ENCODE measurements around the gene ABCG2. TPM values are rescaled to one million over a fixed set of nuclear protein-coding genes. Genes with fewer than 3 reads are reported as not detected.

ABCG2 gene
- total RNA-seq, 2 experiments from 2014 or later, result 1.8 to 4.4 TPM

- Mint-ChIP-seq H3K9me3 (ENCODE audit: low read depth) (no peaks in the 10 kb centered on the region), H3K27ac (no peak overlapping the region), H3K4me1 (peaks cover 14% of the 10 kb centered on the region), H3K27me3 (peaks cover 10% of the 10 kb centered on the region), H3K4me3 (no peak overlapping the region), H3K36me3 (no peaks in the 10 kb centered on the region)
- DNase-seq (no peak), ATAC-seq (no peak)
- CTCF ChIA-PET, result interaction anchor here (0.6 kb wide), 1 partner anchor 25 kb away, joined by 3 read pairs; no protein-coding TSS in a partner anchor
These were observed 30.4 kb upstream of the ABCG2 start for GRCh38 chr4:88188738-88189417.

GRCh38 chr4:88187766-88188165 is 29.3 kb upstream of the ABCG2 start:
- CTCF ChIA-PET, result interaction anchor here (1.0 kb wide), 1 partner anchor 25 kb away, joined by 4 read pairs; no protein-coding TSS in a partner anchor
- peaks cover 20% of the 10 kb centered on the region for H3K4me1 Mint-ChIP-seq
- DNase-seq, result no peak
- H3K9me3 Mint-ChIP-seq (ENCODE audit: low read depth), result no peaks in the 10 kb centered on the region
- no peak for ATAC-seq
- no peak overlapping the region for H3K4me3 Mint-ChIP-seq
- peaks cover 5% of the 10 kb centered on the region for H3K36me3 Mint-ChIP-seq
- no peak overlapping the region for H3K27ac Mint-ChIP-seq
- H3K27me3 Mint-ChIP-seq, result peaks cover 10% of the 10 kb centered on the region

GRCh38 chr4:88185906-88186305 is 27.5 kb upstream of the ABCG2 start:
- H3K36me3 Mint-ChIP-seq, result peaks cover 15% of the 10 kb centered on the region
- H3K9me3 Mint-ChIP-seq (ENCODE audit: low read depth), result no peaks in the 10 kb centered on the region
- CTCF ChIA-PET, result no interaction called here
- H3K4me3 Mint-ChIP-seq, result no peak overlapping the region
- ATAC-seq (no peak), DNase-seq (no peak)
- H3K4me1 Mint-ChIP-seq, result peaks cover 25% of the 10 kb centered on the region
- H3K27ac Mint-ChIP-seq, result no peak overlapping the region
- peaks cover 10% of the 10 kb centered on the region for H3K27me3 Mint-ChIP-seq

- Mint-ChIP-seq H3K9me3 (ENCODE audit: low read depth) (peaks cover 5% of the 10 kb centered on the region), H3K4me1 (peaks cover 12% of the 10 kb centered on the region), H3K27ac (no peak overlapping the region), H3K27me3 (no peaks in the 10 kb centered on the region), H3K4me3 (no peak overlapping the region), H3K36me3 (peaks cover 18% of the 10 kb centered on the region)
- CTCF ChIA-PET, result no interaction called here
- DNase-seq (no peak), ATAC-seq (no peak)
These were observed 20.8 kb upstream of the ABCG2 start for GRCh38 chr4:88179261-88179660.

- DNase-seq (no peak), ATAC-seq (no peak)
- Mint-ChIP-seq H3K36me3 (peaks cover 18% of the 10 kb centered on the region), H3K4me3 (no peak overlapping the region), H3K27me3 (no peaks in the 10 kb centered on the region), H3K9me3 (ENCODE audit: low read depth) (peaks cover 5% of the 10 kb centered on the region), H3K4me1 (peaks cover 12% of the 10 kb centered on the region), H3K27ac (no peak overlapping the region)
- CTCF ChIA-PET, result no interaction called here
These were observed 20.3 kb upstream of the ABCG2 start for GRCh38 chr4:88178626-88179231.

- Mint-ChIP-seq H3K36me3 (peaks cover 15% of the 10 kb centered on the region), H3K27ac (no peak overlapping the region), H3K27me3 (no peaks in the 10 kb centered on the region), H3K9me3 (ENCODE audit: low read depth) (peaks cover 5% of the 10 kb centered on the region), H3K4me1 (peaks cover 7% of the 10 kb centered on the region), H3K4me3 (no peak overlapping the region)
- CTCF ChIA-PET, result no interaction called here
- ATAC-seq (no peak), DNase-seq (no peak)
These were observed 19.7 kb upstream of the ABCG2 start for GRCh38 chr4:88177983-88178625.

GRCh38 chr4:88172987-88173386 is 14.5 kb upstream of the ABCG2 start:
- H3K36me3 Mint-ChIP-seq, result peaks cover 1% of the 10 kb centered on the region
- no peak for DNase-seq
- CTCF ChIA-PET, result no interaction called here
- no peak overlapping the region for H3K27ac Mint-ChIP-seq
- H3K27me3 Mint-ChIP-seq, result peaks cover 7% of the 10 kb centered on the region
- ATAC-seq, result no peak
- no peak overlapping the region for H3K4me3 Mint-ChIP-seq
- no peaks in the 10 kb centered on the region for H3K9me3 Mint-ChIP-seq (ENCODE audit: low read depth)
- no peaks in the 10 kb centered on the region for H3K4me1 Mint-ChIP-seq

- CTCF ChIA-PET, result no interaction called here
- DNase-seq, result no peak
- Mint-ChIP-seq H3K4me1 (no peaks in the 10 kb centered on the region), H3K4me3 (no peak overlapping the region), H3K27me3 (peaks cover 10% of the 10 kb centered on the region), H3K36me3 (no peaks in the 10 kb centered on the region), H3K9me3 (ENCODE audit: low read depth) (no peaks in the 10 kb centered on the region), H3K27ac (no peak overlapping the region)
- no peak for ATAC-seq
These were observed 12.8 kb upstream of the ABCG2 start for GRCh38 chr4:88171206-88171605.

GRCh38 chr4:88169298-88169697 is 10.9 kb upstream of the ABCG2 start:
- DNase-seq (no peak), ATAC-seq (no peak)
- Mint-ChIP-seq H3K9me3 (ENCODE audit: low read depth) (peaks cover 4% of the 10 kb centered on the region), H3K27ac (no peak overlapping the region), H3K27me3 (peaks cover 10% of the 10 kb centered on the region), H3K4me1 (no peaks in the 10 kb centered on the region), H3K4me3 (no peak overlapping the region), H3K36me3 (peaks cover 2% of the 10 kb centered on the region)
- CTCF ChIA-PET, result no interaction called here

GRCh38 chr4:88166608-88167007 is 8.2 kb upstream of the ABCG2 start:
- CTCF ChIA-PET, result no interaction called here

GRCh38 chr4:88163336-88163735 is 4.9 kb upstream of the ABCG2 start:
- DNase-seq (no peak), ATAC-seq (no peak)
- H3K27me3 Mint-ChIP-seq, result peaks cover 10% of the 10 kb centered on the region
- peaks cover 5% of the 10 kb centered on the region for H3K9me3 Mint-ChIP-seq (ENCODE audit: low read depth)
- peaks cover 3% of the 10 kb centered on the region for H3K36me3 Mint-ChIP-seq
- H3K4me1 Mint-ChIP-seq, result peaks cover 8% of the 10 kb centered on the region
- H3K4me3 Mint-ChIP-seq, result no peak overlapping the region
- CTCF ChIA-PET, result no interaction called here
- no peak overlapping the region for H3K27ac Mint-ChIP-seq

More at GRCh38 chr4:88166608-88167007, 8.2 kb upstream of the ABCG2 start:
- H3K9me3 Mint-ChIP-seq (ENCODE audit: low read depth), result peaks cover 5% of the 10 kb centered on the region
- no peaks in the 10 kb centered on the region for H3K4me1 Mint-ChIP-seq
- H3K36me3 Mint-ChIP-seq, result peaks cover 3% of the 10 kb centered on the region
- ATAC-seq (no peak), DNase-seq (no peak)
- H3K27me3 Mint-ChIP-seq, result peaks cover 6% of the 10 kb centered on the region
- H3K27ac Mint-ChIP-seq, result no peak overlapping the region
- H3K4me3 Mint-ChIP-seq, result no peak overlapping the region

GRCh38 chr4:88162626-88163025 is 4.2 kb upstream of the ABCG2 start:
- CTCF ChIA-PET, result interaction anchor here (1.5 kb wide), 1 partner anchor 353 kb away, joined by 5 read pairs; no protein-coding TSS in a partner anchor
- Mint-ChIP-seq H3K4me3 (no peak overlapping the region), H3K4me1 (peaks cover 14% of the 10 kb centered on the region), H3K9me3 (ENCODE audit: low read depth) (peaks cover 5% of the 10 kb centered on the region), H3K27ac (no peak overlapping the region), H3K36me3 (peaks cover 3% of the 10 kb centered on the region), H3K27me3 (peaks cover 15% of the 10 kb centered on the region)
- ATAC-seq (no peak), DNase-seq (no peak)

GRCh38 chr4:88159229-88159725 is 838 bp upstream of the ABCG2 start:
- Mint-ChIP-seq H3K4me1 (peaks cover 15% of the 10 kb centered on the region), H3K4me3 (peak overlapping the region; percentile 81), H3K27ac (peak overlapping the region; percentile 52), H3K36me3 (peaks cover under 1% of the 10 kb centered on the region), H3K27me3 (peaks cover 26% of the 10 kb centered on the region), H3K9me3 (ENCODE audit: low read depth) (peaks cover under 1% of the 10 kb centered on the region)
- DNase-seq (no peak), ATAC-seq (peak; percentile 48)
- CTCF ChIA-PET, result no interaction called here

- H3K27me3 Mint-ChIP-seq, result peaks cover 26% of the 10 kb centered on the region
- DNase-seq, result no peak
- H3K4me1 Mint-ChIP-seq, result peaks cover 15% of the 10 kb centered on the region
- no peak for ATAC-seq
- H3K9me3 Mint-ChIP-seq (ENCODE audit: low read depth), result no peaks in the 10 kb centered on the region
- H3K36me3 Mint-ChIP-seq, result no peaks in the 10 kb centered on the region
- H3K4me3 Mint-ChIP-seq, result peak overlapping the region; percentile 78
- peak overlapping the region; percentile 63 for H3K27ac Mint-ChIP-seq
- CTCF ChIA-PET, result no interaction called here
These were observed 376 bp downstream of the ABCG2 start for GRCh38 chr4:88158038-88158488.
